Limb (tissue), 2 donors: ENCODE results near the gene FAM209A.
"Not testable (repeated sequence)": the region's sequence is repeated elsewhere in the genome, so short reads cannot be mapped to it uniquely, and the experiment has no call there.

Experiments
- DNase-seq, 2 donors: peaks; one replicate each; pipeline ENCODE4 v3.0.0-alpha.2; 2016; ENCODE audit errors: extremely low spot score in 2 of 2

FAM209A gene, protein sequence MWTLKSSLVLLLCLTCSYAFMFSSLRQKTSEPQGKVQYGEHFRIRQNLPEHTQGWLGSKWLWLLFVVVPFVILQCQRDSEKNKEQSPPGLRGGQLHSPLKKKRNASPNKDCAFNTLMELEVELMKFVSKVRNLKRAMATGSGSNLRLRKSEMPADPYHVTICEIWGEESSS

DNA sequence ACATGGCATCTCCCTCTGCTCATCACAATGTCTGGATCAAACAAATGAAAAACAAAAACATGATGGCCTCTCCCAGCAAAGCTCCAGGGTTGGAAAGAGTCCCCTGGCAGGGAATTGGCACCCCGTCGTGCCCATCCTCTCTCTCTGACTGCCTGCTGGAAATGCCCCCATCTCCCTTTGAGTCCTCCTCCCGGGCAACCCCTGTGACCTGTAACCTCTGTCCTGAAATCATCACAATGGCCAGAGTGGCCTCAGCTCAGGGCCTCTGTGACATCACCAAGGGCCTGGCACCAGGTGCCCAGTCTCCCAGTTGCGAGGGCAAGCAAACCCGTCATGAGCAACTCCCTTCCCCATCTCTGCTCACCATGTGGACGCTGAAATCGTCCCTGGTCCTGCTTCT, at the start of gene FAM209A:
FAM209A (plus strand) TSS at position 301 of the 400 bp plus-strand sequence; CDS start at position 366, 65 bp downstream.
- DNase-seq: not testable (repeated sequence)

DNA sequence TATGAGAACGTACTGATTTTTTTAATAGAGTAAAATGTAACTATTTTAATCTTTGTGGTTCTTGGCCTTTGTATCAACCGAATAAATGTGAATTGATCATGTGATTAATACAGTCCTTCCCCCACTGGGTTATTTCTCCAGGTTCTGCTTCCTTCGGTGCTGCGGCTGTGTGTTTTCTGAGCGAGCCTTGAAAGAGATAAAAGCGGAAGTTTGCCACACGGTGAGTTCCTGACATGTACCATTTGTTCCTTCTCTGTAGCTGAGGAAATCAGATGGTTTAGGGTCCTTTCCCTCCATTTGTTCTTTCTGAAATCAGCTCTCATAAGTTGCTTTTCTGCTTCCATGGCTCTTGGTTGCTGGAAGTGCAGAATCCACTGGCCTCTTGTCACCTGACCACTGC, 40.6 kb upstream of the FAM209A start:
- no peak for DNase-seq

DNA sequence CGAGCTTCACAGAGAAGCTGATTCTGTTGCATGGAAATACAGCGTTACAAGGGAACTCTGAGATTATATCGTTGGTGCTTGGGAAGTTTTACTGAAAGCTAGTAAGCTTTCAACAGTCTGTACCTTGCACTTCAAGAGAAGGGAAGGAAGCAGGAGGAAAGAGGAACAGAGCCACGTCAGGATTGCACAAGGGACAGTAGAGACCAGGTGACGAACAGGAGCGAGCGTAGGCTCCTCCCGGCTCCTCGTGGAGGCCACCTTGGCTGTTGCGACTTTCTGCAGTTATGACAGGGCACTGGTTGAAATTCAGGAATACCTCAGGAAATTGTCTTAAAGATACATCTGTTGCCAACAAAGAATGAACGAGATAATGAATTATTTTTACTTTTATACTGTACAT, 37.3 kb upstream of the FAM209A start:
- no peak for DNase-seq

DNA sequence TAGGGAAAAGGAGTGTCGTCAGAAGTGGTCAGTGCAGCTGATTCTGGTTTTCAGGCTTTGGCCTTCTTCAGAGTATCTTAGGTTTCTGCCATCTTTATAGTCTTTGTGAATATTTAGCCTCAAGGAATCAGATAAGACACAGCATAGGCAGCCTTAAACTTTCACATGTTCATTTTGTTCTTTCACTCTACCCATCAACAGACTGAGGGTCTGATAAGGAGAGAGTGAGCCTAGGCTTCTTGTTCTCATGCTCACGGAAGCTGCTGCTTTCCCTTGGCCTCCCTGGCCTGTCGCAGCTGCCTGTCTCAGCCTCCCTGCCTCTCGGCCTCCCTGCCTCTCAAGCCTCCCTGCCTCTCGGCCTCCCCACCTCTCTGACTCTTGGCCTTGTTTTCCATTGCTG, 36.0 kb upstream of the FAM209A start:
- DNase-seq: no peak

DNA sequence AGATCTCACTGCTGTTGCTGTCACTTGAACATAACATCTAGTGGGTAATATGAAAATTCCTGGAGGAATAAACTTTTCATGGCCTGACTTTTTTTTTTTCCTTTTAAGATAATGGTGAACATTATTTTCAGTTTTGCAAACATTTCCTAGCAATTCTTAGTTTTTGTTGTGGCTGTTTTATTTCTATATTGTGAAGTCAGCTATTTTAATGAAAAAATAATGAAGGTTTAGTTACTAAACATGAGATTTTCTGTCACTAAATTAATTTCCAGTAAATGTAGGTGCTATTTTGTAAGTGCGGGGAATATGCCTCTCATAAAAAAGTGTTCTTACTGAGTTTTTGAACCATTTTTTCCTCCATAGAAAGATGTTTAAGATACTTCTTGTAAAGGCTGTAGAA, 23.4 kb upstream of the FAM209A start:
- DNase-seq: no peak

DNA sequence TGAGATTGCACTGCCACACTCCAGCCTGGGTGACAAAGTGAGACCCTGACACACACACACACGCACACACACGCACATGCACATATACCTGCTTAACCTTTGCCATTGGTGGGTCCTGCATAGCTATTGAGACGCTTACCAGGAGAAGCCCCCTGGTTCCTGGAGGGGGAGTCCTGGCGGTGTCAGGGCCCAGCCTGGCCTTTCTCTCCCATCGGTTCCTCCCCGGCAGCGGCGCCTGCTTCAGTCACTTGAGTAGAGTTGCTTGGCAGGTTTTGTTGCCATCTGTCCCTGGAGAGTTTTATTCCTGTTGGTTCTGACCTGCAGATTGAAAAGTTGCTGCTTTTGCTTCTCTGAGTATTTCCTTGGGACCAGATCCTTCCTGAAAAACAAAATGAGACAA, 20.6 kb upstream of the FAM209A start:
- no peak for DNase-seq

DNA sequence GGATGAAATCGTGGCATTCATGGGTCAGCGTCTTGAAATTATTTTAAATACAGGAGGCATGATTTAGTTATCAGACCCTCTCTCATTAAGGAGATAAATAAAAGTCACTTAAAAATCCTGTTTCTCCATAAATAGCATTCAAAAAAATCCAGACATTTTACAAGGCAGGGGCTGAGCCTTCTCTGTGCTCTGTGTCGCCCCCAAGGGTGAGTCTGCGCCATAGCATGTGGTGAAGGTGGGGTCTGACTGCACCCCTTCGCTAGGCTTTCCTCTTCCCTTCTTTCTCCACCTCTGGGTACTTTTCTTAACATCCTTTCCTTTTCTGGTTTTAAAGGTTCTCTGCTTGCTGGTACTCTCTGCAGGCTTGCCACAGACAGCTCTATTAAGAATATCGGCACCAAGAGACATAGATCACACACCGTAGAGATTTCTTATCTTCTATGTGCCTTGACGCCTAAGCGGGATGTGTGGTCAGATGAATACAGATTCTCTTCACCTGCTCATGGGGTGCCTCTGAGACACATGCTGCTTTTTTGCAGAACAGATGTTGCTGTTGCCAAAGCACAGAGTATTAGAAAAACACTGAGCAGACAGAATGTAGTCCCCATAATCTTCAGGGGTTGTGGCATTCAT, 20.1 kb upstream of the FAM209A start:
- DNase-seq: no peak

DNA sequence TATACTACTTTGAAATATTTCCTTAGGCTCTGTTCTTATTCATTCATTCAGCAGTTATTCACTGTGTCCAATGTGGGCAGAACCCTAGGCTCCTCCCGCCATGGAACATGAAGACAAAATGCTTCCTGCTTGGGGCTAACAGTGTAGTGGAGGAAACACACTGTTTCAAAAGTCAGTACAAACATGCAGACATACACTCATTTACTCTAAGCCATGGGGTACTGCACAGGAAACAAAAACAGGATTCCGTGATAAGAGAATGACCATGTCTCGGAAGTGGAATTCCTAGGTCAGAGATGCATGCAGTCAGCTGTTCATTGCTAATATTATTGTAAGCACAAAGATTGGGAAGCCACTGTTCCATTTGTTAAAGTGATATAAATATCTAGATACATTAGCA, 18.4 kb upstream of the FAM209A start:
- no peak for DNase-seq

DNA sequence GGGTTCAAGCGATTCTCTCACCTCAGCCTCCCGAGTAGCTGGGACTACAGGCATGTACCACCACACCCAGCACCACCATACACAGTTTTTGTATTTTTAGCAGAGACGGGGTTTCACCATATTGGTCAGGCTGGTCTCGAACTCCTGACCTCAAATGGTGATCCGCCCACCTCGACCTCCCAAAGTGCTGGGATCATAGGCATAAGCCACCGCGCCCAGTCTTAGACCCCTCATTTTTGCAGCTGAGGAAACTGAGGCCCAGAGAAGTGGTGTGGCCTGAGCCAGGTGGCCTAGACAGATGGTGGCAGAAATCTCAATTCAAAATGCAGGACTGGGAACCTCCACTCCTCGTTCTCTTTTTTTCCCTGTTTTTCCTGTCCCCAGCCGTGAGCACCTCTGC, 12.6 kb upstream of the FAM209A start:
- DNase-seq: no peak

DNA sequence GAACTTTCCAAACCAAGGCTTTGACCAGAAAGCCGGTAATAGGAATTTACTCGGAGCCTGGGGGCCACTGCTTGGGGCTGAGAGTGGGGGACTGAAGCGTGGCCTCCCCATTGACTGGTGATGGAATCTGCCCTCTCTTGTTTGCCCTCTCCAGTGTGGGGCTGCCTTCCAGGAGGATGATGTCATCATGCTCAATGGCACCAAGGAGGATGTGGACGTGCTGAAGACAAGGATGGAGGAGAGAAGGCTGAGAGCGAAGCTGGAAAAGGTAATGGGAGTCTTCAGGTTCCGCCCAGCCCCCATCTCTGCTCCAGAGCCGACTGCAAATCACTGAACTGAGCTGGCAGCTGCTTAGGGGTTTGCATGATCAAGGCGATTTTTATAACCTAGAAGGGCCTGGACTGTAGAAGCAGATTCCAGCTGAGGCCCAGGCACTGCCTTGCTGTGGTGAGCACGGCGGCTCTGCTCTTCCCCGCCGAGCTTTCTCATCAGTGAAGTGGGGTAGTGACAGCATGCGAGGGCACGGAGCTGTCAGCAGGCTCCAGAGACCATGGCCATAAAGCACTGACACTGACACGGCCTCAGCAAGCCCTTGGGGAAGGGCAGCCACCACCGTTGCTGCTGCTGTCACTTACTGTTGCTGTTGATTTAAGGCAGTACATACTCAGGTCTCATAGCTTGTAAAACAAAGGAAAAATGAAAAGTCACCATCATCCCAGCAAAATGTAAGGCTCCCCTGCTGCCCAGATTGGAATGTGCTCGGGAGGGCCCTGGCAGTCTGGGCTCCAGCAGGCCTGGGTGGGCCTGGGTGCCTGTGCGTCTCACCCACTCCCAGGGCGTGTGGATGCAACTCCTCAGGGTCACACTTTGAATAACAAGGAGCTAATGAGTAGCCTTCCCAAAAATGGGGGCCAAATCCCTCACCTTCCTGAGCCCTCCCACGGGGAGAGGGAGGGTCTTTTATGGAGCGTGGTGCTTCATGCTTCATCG, 11.1 kb upstream of the FAM209A start:
- DNase-seq: no peak

DNA sequence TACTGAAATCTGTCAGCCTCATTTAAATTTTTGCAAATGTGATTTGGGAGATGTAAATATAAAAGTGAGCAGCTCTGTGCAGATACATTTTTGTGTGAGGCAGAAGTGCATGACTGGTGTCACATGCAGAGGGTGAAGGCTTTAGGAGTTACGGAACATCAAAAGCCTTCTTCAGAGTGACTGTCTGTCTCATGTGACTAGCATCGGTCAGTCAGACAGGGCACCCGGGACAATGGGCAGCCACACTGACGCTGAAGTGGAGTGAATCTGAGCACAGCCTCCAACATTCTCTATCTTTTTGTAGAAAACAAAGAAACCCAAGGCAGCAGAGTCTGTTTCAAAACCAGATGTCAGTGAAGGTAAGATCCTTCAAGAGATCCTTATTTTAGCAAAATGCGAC, 7.9 kb upstream of the FAM209A start:
- no peak for DNase-seq

DNA sequence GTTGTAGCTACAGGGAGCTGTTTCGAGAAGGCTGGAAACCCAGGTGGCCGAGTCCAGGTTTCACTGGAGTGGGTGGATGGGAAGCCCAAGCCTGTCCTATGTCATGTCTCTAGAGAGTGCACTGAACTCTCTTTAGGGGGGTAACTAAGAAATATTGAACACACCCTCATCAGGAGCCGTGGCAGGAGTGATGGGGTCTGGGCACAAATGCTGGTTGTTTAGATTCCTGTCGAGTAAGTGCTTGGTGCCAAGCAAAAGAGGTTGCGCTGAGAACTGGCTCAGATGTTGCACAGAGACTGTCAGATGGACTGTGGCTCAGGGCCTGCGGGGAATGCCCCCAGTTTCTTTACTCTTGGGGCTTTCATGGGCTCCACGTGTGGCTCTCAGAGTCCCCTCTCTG, 7.3 kb upstream of the FAM209A start:
- no peak for DNase-seq

DNA sequence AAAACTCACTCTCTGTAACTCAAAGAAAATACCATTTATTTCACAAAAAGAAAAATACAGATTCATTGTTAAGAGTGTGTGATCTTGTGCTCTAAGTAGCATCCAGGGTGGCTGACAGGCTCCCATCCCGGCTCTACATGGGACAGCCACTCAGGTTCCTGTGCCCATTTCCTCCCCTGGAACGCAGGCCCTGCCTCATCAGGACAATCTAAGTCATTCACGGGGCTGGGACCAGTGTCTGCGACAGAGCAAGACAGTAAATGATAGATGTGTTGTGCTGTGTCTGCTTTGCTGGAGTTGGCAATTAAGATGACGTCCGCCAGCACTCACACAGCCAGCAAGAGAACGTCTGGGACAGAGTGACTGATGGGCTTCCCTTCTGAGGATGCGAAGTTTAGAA, 6.9 kb upstream of the FAM209A start:
- no peak for DNase-seq

DNA sequence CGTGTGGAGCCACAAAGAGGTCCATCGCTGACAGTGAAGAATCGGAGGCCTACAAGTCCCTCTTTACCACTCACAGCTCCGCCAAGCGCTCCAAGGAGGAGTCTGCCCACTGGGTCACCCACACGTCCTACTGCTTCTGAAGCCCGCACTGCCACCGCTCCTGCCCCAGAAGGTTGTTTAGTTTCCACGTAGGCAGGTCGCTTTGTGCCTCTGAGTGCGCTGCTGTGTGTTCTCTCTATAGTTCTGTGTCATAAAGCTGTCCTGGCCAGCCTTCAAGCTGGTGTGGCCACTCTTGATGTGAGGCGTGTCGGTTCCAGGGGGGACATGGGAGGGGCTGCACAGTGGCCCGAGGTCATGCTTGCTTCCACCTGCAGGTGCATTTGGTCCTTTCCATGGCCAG, 6.4 kb upstream of the FAM209A start:
- no peak for DNase-seq

DNA sequence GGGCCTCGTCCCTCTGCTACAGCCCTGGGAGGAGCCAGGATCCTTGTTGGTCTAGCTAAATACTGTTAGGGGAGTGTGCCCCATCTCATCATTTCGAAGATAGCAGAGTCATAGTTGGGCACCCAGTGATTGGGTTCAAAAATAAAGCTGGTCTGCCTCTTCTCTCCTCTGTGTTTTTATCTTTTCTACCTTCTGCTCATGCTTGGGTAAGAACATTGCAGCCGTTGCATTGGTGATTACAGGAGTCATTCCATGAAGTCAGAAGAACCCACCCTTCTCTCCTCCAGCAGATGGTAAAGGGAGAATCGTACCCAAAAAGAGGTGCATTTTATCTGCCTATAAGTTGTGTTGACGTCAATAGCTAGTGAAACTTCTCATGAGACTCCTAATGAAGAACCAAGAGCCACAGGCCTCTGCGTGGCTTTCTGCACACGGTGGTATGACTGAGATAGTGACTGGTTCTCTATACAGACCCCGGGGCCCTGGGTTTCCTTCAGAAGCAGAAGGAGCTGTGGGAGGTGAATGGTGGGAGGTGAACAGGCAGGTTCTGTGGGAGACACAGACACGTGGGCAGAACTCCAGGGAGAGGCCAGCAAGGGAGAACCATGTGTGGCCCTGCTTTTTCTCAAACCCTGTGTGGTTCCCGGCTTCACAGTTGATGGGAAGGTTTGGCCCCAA, 5.7 kb upstream of the FAM209A start:
- no peak for DNase-seq

DNA sequence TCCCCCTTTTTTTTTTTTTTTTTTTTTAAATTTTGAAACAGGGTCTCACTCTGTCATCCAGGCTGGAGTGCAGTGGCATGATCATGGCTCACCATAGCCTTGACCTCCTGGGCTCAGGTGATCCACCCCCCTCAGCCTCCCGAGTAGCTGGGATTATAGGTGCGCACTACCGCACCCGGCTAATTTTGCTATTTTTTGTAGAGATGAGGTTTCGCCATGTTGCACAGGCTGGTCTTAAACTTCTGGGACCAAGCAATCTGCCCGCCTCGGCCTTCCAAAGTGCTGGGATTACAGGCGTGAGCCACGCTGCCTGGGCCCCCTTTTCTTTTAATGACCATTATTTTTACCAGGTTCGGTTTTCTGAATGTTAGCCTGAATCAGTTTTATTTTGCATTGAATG, 5.0 kb upstream of the FAM209A start:
- DNase-seq: no peak

DNA sequence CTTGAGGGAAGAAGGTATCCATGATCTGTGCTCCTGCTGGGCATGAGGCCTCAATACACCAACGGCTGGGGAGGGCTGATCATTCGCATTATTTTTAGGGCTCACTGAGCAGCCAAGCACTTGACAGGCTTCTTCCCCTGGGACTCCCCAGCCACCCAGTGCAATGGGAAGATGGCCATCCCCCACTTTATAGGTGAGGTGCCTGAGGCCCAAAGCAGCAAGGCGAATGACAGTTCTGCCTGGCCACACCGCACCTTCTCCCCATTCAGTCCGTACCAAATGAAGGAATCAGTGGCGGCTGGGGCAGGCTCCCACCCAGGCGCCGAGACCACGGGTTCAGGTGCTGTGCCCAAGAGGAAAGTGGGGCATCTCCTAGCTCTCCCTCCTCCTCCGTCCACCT, 4.4 kb upstream of the FAM209A start:
- no peak for DNase-seq

DNA sequence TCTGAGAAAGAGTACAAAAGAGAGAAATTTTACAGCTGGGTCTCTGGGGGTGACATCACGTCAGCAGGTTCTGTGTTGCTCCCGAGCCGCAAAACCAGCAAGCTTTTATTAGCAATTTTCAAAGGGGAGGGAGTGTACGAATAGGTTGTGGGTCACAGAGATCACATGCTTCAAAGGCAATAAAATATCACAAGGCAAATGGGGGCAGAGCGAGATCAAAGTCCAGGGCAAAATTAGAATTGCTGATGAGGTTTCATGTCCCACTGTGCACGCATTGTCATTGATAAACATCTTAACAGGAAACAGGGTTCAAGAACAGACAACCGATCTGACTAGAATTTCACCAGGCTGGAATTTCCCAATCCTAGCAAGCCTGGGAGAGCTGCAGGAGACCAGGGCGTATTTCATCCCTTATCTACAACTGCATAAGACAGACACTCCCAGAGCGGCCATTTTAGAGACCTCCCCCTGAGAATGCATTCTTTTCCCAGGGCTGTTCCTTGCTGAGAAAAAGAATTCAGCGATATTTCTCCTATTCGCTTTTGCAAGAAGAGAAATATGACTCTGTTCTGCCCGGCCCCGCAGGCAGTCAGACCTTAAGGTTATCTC, 3.7 kb upstream of the FAM209A start:
- DNase-seq: not testable (repeated sequence)

DNA sequence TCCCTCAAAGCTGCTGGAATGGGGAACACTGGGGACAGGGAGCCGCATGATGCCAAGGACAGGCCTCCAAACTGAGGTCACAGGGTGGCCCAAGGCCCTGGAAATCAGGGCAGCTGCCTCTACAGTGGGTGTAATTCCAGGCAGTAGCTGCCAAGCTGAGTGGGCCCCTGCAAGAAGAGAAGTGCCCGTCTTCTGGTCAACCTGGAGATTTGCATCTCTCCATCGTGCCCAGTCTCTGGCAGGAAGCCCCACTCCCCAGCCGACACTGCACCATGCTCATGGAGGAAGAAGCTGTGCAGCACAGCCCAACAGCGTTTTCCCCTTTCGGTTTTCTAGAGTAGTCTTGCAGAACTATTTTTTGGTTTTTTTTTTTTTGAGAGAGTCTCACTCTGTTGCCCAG, 2.2 kb upstream of the FAM209A start:
- no peak for DNase-seq

DNA sequence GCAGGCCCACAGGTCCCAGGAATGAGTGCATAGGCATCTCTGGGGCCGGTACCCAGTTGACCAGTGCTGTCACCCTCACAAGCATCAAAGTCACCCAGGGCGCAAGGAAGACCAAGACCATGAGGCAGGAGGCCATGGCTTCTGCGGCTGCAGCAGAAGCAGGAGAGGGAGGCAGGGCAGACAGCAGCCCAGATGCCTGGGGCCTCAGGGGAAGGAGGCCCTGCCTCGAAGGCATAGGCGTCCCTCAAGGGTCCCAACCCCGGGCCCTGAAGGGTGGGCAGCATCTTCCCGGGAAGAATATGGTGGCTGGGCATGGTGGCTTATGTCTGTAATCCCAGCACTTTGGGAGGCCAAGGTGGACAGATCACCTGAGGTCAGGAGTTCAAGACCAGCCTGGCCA, 3.0 kb downstream of the FAM209A start:
- DNase-seq: no peak

DNA sequence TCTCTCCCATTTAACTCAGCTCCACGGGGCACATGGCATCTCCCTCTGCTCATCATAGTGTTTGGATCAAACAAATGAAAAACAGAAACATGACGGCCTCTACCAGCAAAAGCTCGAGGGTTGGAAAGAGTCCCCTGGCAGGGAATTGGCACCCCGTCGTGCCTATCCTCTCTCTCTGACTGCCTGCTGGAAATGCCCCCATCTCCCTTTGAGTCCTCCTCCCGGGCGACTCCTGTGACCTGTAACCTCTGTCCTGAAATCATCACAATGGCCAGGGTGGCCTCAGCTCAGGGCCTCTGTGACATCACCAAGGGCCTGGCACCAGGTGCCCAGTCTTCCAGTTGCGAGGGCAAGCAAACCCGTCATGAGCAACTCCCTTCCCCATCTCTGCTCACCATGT, 8.4 kb downstream of the FAM209A start, which contains the start of gene FAM209B:
FAM209B (plus strand) TSS at position 301 of the 400 bp plus-strand sequence; CDS start at position 397, 96 bp downstream.
- DNase-seq: not testable (repeated sequence)
